C4-2B (cell line): ENCODE results near the gene MTG2.

Source experiments
- ZFX ChIP-seq: fragments of 450-650 bp; IDR thresholded peaks from 2 replicates; pipeline ENCODE4 v1.6.1; 2017
- TF ChIP-seq, protein P1 (sequence below): fragments of 450-650 bp; conservative IDR thresholded peaks from 2 replicates; pipeline ENCODE4 v1.5.1; 2017; ENCODE audit warnings: mild to moderate bottlenecking

DNA sequence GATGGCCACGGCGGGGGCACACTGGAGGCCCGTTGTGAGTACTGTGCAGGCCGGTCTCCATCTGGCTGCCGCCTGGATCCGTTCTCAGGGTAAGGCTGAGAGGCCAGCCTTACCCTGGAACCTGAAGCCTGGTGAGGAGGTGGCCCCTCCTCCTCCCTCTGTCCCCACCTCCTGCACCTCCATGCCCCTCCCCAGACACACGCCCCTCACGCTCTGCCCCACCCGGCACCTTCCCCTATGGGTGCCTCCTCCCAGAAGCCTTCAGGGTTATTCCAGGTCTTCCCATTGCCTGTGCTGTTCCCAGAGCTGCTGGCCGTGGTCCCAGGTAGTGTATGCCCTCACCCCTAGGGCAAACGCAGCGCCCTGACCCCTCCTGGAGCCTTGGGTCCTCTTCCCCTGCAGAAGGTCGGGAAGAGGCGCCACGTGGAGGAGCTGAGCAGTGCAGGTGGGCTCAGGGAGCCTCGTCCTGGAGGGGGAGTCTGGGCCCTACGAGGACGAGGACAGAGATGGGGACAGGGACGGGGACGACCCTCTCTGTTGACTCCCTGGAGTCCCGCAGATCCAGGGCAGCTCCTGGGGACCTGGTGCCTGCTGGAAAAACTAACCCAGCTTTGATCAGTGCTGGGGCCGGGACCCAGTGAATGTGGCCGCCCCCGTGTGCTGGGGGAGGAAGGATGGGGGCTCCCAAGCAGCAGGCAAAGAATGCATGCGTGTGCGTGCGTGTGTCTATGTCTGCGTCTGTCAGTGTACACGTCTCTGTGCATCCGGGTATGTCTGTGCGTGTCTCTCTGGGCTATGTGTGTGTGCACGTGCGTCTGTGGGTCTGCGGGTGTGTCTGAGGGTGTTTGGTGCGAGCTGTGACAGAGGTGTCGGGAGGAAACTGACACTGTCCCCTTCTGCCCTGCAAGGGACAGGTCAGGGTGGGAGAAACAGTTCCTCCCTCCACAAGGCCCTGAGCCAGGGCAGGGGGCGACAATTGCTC is 45.4 kb downstream of the MTG2 start:
- TF ChIP-seq, protein P1, sequence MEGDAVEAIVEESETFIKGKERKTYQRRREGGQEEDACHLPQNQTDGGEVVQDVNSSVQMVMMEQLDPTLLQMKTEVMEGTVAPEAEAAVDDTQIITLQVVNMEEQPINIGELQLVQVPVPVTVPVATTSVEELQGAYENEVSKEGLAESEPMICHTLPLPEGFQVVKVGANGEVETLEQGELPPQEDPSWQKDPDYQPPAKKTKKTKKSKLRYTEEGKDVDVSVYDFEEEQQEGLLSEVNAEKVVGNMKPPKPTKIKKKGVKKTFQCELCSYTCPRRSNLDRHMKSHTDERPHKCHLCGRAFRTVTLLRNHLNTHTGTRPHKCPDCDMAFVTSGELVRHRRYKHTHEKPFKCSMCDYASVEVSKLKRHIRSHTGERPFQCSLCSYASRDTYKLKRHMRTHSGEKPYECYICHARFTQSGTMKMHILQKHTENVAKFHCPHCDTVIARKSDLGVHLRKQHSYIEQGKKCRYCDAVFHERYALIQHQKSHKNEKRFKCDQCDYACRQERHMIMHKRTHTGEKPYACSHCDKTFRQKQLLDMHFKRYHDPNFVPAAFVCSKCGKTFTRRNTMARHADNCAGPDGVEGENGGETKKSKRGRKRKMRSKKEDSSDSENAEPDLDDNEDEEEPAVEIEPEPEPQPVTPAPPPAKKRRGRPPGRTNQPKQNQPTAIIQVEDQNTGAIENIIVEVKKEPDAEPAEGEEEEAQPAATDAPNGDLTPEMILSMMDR, result no peak; the same call in 1 of the 2 replicates
- no peak; the same call in 1 of the 2 replicates for TF ChIP-seq ZFX
